ENCODE data around the gene ZBTB20.

The ZBTB20 gene

GRCh38 chr3:115087512-115087911, 59.6 kb downstream of the ZBTB20 start:
- DNase-seq (ENCODE audit: low read depth), result no peak

GRCh38 chr3:115086344-115086743, 60.7 kb downstream of the ZBTB20 start:
- no peak for DNase-seq (ENCODE audit: low read depth)

- DNase-seq (ENCODE audit: low read depth), result peak; percentile 12
These were observed 61.8 kb downstream of the ZBTB20 start for GRCh38 chr3:115085197-115085865.

- no peak for DNase-seq (ENCODE audit: low read depth)
These were observed 62.4 kb downstream of the ZBTB20 start for GRCh38 chr3:115084686-115085085.

GRCh38 chr3:115082260-115082659, 64.8 kb downstream of the ZBTB20 start:
- DNase-seq (ENCODE audit: low read depth), result no peak

- no peak for DNase-seq (ENCODE audit: low read depth)
These were observed 65.6 kb downstream of the ZBTB20 start for GRCh38 chr3:115081444-115081843.

- no peak for DNase-seq (ENCODE audit: low read depth)
These were observed 69.4 kb downstream of the ZBTB20 start for GRCh38 chr3:115077501-115078250.

GRCh38 chr3:115074502-115074901, 72.6 kb downstream of the ZBTB20 start:
- DNase-seq (ENCODE audit: low read depth), result no peak

GRCh38 chr3:115072265-115073021, 74.6 kb downstream of the ZBTB20 start:
- DNase-seq (ENCODE audit: low read depth), result peak; percentile 29

- DNase-seq (ENCODE audit: low read depth), result peak; percentile 69
These were observed 75.5 kb downstream of the ZBTB20 start for GRCh38 chr3:115071601-115072000.

GRCh38 chr3:115071166-115071565, 75.9 kb downstream of the ZBTB20 start:
- no peak for DNase-seq (ENCODE audit: low read depth)

GRCh38 chr3:115068799-115069198, 78.3 kb downstream of the ZBTB20 start:
- DNase-seq (ENCODE audit: low read depth), result no peak

- DNase-seq (ENCODE audit: low read depth), result peak; percentile 32
These were observed 84.6 kb downstream of the ZBTB20 start for GRCh38 chr3:115062412-115062956.

- no peak for DNase-seq (ENCODE audit: low read depth)
These were observed 85.1 kb downstream of the ZBTB20 start for GRCh38 chr3:115062009-115062408.

- no peak for DNase-seq (ENCODE audit: low read depth)
These were observed 94.2 kb downstream of the ZBTB20 start for GRCh38 chr3:115052906-115053305.

- peak; percentile 7 for DNase-seq (ENCODE audit: low read depth)
These were observed 104.7 kb downstream of the ZBTB20 start for GRCh38 chr3:115042351-115042750.

- DNase-seq (ENCODE audit: low read depth), result peak; percentile 47
These were observed 106.3 kb downstream of the ZBTB20 start for GRCh38 chr3:115040673-115041286.

GRCh38 chr3:115040246-115040645, 106.8 kb downstream of the ZBTB20 start:
- no peak for DNase-seq (ENCODE audit: low read depth)

- no peak for DNase-seq (ENCODE audit: low read depth)
These were observed 108.3 kb downstream of the ZBTB20 start for GRCh38 chr3:115038817-115039216.

- DNase-seq (ENCODE audit: low read depth), result no peak
These were observed 124.2 kb downstream of the ZBTB20 start for GRCh38 chr3:115022835-115023398.

- no peak for DNase-seq (ENCODE audit: low read depth)
These were observed 124.9 kb downstream of the ZBTB20 start for GRCh38 chr3:115022199-115022598.

GRCh38 chr3:115021061-115021460, 126.0 kb downstream of the ZBTB20 start:
- no peak for DNase-seq (ENCODE audit: low read depth)

Measured in fibroblast of gingiva (primary cell).